Measurements from ENCODE around the gene OPALIN. TPM values are rescaled to one million over a fixed set of nuclear protein-coding genes. Genes with fewer than 3 reads are reported as not detected.

OPALIN gene
- total RNA-seq, 3 donors from 2014 or later = not detected

- intact Hi-C loops (cut with DNase I; ENCODE audit: low total_unique reads) = no loop called here
Observed at GRCh38 chr10:96402417-96403305, 43.9 kb upstream of the OPALIN start.

GRCh38 chr10:96401036-96401435 is 42.2 kb upstream of the OPALIN start:
- H3K36me3 ChIP-seq = no peaks in the 10 kb centered on the region
- H3K27ac ChIP-seq = no peak overlapping the region
- DNase-seq (ENCODE audit: low spot score in 2 of 2) = no peak
- no peaks in the 10 kb centered on the region for H3K4me1 ChIP-seq
- no peak overlapping the region for H3K4me3 ChIP-seq
- peaks cover 0 to 28% of the 10 kb centered on the region in 2 donors for H3K27me3 ChIP-seq
- no peaks in the 10 kb centered on the region for H3K9me3 ChIP-seq
- TF ChIP-seq POLR2A (IDR thresholded peaks at IDR 0.05) = no peak
- TF ChIP-seq POLR2AphosphoS5 (IDR thresholded peaks at IDR 0.05) = no peak
- TF ChIP-seq, protein P1, sequence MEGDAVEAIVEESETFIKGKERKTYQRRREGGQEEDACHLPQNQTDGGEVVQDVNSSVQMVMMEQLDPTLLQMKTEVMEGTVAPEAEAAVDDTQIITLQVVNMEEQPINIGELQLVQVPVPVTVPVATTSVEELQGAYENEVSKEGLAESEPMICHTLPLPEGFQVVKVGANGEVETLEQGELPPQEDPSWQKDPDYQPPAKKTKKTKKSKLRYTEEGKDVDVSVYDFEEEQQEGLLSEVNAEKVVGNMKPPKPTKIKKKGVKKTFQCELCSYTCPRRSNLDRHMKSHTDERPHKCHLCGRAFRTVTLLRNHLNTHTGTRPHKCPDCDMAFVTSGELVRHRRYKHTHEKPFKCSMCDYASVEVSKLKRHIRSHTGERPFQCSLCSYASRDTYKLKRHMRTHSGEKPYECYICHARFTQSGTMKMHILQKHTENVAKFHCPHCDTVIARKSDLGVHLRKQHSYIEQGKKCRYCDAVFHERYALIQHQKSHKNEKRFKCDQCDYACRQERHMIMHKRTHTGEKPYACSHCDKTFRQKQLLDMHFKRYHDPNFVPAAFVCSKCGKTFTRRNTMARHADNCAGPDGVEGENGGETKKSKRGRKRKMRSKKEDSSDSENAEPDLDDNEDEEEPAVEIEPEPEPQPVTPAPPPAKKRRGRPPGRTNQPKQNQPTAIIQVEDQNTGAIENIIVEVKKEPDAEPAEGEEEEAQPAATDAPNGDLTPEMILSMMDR (IDR thresholded peaks at IDR 0.05) = no peak
- intact Hi-C loops (cut with DNase I; ENCODE audit: low total_unique reads) = no loop called here

More at GRCh38 chr10:96402417-96403305, 43.9 kb upstream of the OPALIN start:
- H3K4me1 ChIP-seq = no peaks in the 10 kb centered on the region
- no peaks in the 10 kb centered on the region for H3K36me3 ChIP-seq
- peaks cover 0 to 27% of the 10 kb centered on the region in 2 donors for H3K27me3 ChIP-seq
- no peak for DNase-seq (ENCODE audit: low spot score in 2 of 2)
- no peak overlapping the region for H3K27ac ChIP-seq
- TF ChIP-seq POLR2A (IDR thresholded peaks at IDR 0.05) = no peak
- TF ChIP-seq, protein P1 (IDR thresholded peaks at IDR 0.05) = no peak
- TF ChIP-seq POLR2AphosphoS5 (IDR thresholded peaks at IDR 0.05) = no peak
- no peak overlapping the region for H3K4me3 ChIP-seq
- no peaks in the 10 kb centered on the region for H3K9me3 ChIP-seq

DNA sequence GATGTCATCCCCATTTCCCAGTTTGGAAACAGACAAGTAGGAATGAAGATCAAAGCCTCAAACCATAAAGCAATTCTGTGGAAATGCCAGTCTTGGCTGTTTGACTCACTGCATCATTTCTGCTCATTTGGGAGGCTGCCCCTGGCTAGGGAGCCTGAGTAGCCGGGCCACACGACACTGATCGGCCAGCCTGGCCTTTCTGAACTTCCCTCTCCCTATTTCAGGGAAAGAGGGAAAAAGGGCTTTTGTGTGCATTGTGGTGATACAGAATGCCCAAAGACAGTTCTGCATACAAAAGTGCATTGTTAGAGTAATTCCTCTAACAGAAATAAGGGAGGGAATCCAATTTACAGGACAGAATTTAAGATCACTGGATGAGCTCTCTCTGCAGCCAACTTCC is 41.7 kb upstream of the OPALIN start:
- H3K36me3 ChIP-seq = no peaks in the 10 kb centered on the region
- peaks cover 0 to 27% of the 10 kb centered on the region in 2 donors for H3K27me3 ChIP-seq
- no peak overlapping the region for H3K27ac ChIP-seq
- H3K9me3 ChIP-seq = no peaks in the 10 kb centered on the region
- no peaks in the 10 kb centered on the region for H3K4me1 ChIP-seq
- intact Hi-C loops (cut with DNase I; ENCODE audit: low total_unique reads) = no loop called here
- no peak for DNase-seq (ENCODE audit: low spot score in 2 of 2)
- TF ChIP-seq POLR2AphosphoS5 (IDR thresholded peaks at IDR 0.05) (no peak), POLR2A (IDR thresholded peaks at IDR 0.05) (no peak)
- TF ChIP-seq, protein P1 (IDR thresholded peaks at IDR 0.05) = no peak
- H3K4me3 ChIP-seq = no peak overlapping the region

- TF ChIP-seq, protein P1 (IDR thresholded peaks at IDR 0.05) = no peak
- TF ChIP-seq POLR2AphosphoS5 (IDR thresholded peaks at IDR 0.05) (no peak), POLR2A (IDR thresholded peaks at IDR 0.05) (no peak)
- Histone ChIP-seq H3K4me1 (no peaks in the 10 kb centered on the region), H3K4me3 (no peak overlapping the region), H3K27me3 (peaks cover 0 to 47% of the 10 kb centered on the region in 2 donors), H3K27ac (no peak overlapping the region), H3K36me3 (no peaks in the 10 kb centered on the region), H3K9me3 (no peaks in the 10 kb centered on the region)
- DNase-seq (ENCODE audit: low spot score in 2 of 2) = no peak
- intact Hi-C loops (cut with DNase I; ENCODE audit: low total_unique reads) = loop anchor here (5.0 kb wide), 1 partner anchor 114 kb away; the partner anchor contains the start of gene TLL2
Observed at GRCh38 chr10:96397902-96398301, 39.1 kb upstream of the OPALIN start.

Measured in breast epithelium (tissue), 4 donors.